K562 (cell line): ENCODE results near the gene CLCA1. TPM values are rescaled to one million over a fixed set of nuclear protein-coding genes. Genes with fewer than 3 reads are reported as not detected.

Experiments
- CTCF ChIP-seq, 3 experiments: IDR thresholded peaks in 2 of 3; conservative IDR thresholded peaks in 1 of 3; 2 replicates each; pipeline ENCODE4 v1.5.1; 2011 to 2012; ENCODE audit warnings: low read length in 3 of 3, mild to moderate bottlenecking in 3 of 3, control low read depth in 2 of 3, improper control_type of control experiment in 1 of 3, inconsistent platforms in 1 of 3, low read depth in 1 of 3, mixed read lengths in 1 of 3, moderate library complexity in 1 of 3; ENCODE audit not compliant: insufficient read depth in 2 of 3
- DEAF1 ChIP-seq: fragments of 450-650 bp; formaldehyde crosslinking; IDR thresholded peaks from 2 replicates; pipeline ENCODE4 v1.4.0; 2020; ENCODE audit warnings: mild to moderate bottlenecking, moderate library complexity
- PHB ChIP-seq: fragments of 250-450 bp; sonication (Bioruptor Pico); IDR thresholded peaks from 2 replicates; pipeline ENCODE4 v1.5.0; 2021
- RB1 ChIP-seq: fragments of 450-650 bp; IDR thresholded peaks from 2 replicates; pipeline ENCODE4 v1.6.1; 2017; ENCODE audit warnings: low read depth, mild to moderate bottlenecking
- SMC3 ChIP-seq: conservative IDR thresholded peaks from 2 replicates; pipeline ENCODE4 v1.6.1; 2011; ENCODE audit warnings: low read depth, low read length, improper control_type of control experiment; ENCODE audit not compliant: insufficient read depth
- SOX6 ChIP-seq: fragments of 450-650 bp; IDR thresholded peaks from 2 replicates; pipeline ENCODE4 v1.6.1; 2014; ENCODE audit warnings: mild to moderate bottlenecking
- TRIM25 ChIP-seq: fragments of 450-650 bp; IDR thresholded peaks from 2 replicates; pipeline ENCODE4 v1.7.0; 2016; ENCODE audit warnings: borderline replicate concordance
- ZNF3 ChIP-seq: fragments of 250-450 bp; sonication (Bioruptor Pico); IDR thresholded peaks from 2 replicates; pipeline ENCODE4 v1.5.0; 2021; ENCODE audit warnings: mild to moderate bottlenecking, moderate library complexity
- polyA plus RNA-seq, 8 experiments: library from polyadenylated mRNA; depleted of rRNA in 4 of 8; stranded (reverse) in 5 of 8; unstranded in 3 of 8; fragments of >200 nt; fragmentation: Nextera tagmentation in 2 of 8; fragmentation: Illumina TruSeq in 1 of 8; extraction: Ambion mirVana in 2 of 8; extraction: Trizol in 1 of 8; gene quantifications; 2 replicates each; pipeline versions ENCODE4 v1.2.1 to v1.2.3, GENCODE V29; 2011 to 2014; ENCODE audit warnings: inconsistent platforms in 1 of 8, missing spikeins in 1 of 8
- total RNA-seq, 7 experiments: library from RNA; depleted of rRNA in 6 of 7; stranded (reverse); fragments of >200 nt in 6 of 7; fragmentation: Illumina TruSeq in 2 of 7; extraction: Trizol in 2 of 7; gene quantifications; 2 replicates each; pipeline versions ENCODE4 v1.2.1 to v1.2.3, GENCODE V29; 2011 to 2021; ENCODE audit warnings: low replicate concordance in 1 of 7
- TF ChIP-seq, protein P1 (sequence below), 2 experiments: fragments of 450-650 bp; formaldehyde crosslinking in 1 of 2; IDR thresholded peaks; 2 replicates each; pipeline versions ENCODE4 v1.4.0 to v1.6.1; 2014 to 2020; ENCODE audit warnings: mild to moderate bottlenecking in 2 of 2, borderline replicate concordance in 1 of 2, low read depth in 1 of 2

CLCA1 gene
- total and polyA plus RNA-seq, 9 of the 15 experiments (the other 6 are each of a cell fraction or from before 2014, with no cell fraction given), result 0.03 to 0.08 (median 0.04) TPM; not detected in 6

DNA sequence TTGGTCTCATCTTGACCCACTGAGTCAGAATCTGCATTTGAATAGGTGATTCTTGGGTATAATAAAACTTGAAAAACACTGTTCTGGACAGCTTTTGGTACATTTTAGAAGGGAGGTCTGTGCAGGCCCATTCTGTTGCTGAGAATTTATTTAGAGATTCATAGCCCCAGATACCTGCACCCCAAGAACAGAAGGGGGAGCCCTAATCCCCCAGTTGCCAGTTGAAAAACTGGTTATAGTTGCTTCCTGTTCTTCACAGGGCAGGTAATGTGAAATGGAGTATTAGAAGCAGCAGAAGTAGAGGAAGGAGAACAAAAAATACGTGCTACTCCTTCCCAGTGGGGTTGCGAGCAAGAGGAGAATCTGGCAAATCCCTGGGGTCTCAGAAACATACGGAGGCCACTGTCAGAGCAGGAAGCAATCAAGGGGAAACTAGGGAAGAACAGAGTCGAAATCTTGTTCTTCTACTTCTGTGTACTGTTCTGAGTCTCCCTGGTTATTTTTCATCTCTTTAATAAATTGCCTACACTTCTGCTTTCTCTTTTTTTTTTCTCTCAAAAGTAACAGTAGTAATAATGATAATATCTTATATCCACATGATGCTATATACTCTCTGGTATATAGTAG, 49.3 kb upstream of the CLCA1 start (continued):
- TF ChIP-seq, protein P1, sequence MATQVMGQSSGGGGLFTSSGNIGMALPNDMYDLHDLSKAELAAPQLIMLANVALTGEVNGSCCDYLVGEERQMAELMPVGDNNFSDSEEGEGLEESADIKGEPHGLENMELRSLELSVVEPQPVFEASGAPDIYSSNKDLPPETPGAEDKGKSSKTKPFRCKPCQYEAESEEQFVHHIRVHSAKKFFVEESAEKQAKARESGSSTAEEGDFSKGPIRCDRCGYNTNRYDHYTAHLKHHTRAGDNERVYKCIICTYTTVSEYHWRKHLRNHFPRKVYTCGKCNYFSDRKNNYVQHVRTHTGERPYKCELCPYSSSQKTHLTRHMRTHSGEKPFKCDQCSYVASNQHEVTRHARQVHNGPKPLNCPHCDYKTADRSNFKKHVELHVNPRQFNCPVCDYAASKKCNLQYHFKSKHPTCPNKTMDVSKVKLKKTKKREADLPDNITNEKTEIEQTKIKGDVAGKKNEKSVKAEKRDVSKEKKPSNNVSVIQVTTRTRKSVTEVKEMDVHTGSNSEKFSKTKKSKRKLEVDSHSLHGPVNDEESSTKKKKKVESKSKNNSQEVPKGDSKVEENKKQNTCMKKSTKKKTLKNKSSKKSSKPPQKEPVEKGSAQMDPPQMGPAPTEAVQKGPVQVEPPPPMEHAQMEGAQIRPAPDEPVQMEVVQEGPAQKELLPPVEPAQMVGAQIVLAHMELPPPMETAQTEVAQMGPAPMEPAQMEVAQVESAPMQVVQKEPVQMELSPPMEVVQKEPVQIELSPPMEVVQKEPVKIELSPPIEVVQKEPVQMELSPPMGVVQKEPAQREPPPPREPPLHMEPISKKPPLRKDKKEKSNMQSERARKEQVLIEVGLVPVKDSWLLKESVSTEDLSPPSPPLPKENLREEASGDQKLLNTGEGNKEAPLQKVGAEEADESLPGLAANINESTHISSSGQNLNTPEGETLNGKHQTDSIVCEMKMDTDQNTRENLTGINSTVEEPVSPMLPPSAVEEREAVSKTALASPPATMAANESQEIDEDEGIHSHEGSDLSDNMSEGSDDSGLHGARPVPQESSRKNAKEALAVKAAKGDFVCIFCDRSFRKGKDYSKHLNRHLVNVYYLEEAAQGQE (IDR thresholded peaks at IDR 0.05; ENCODE audit: borderline replicate concordance), result peak; percentile 80
- TF ChIP-seq, protein P1 (CRISPR knock-in tag; IDR thresholded peaks at IDR 0.05; ENCODE audit: low read depth), result no peak
- peak; percentile 65 for TF ChIP-seq DEAF1 (CRISPR knock-in tag)
- TF ChIP-seq PHB (CRISPR knock-in tag), result no peak
- 0 out of 2 replicates have a peak, but pooled peaks have one; percentile 8 for TF ChIP-seq SOX6
- peak; percentile 69 to 87 (median 86) for TF ChIP-seq CTCF (IDR thresholded peaks at IDR 0.05 in 2 of 3, conservative IDR thresholded peaks at IDR 0.05 in 1 of 3; ENCODE audit: insufficient read depth in 2 of 3, low read depth in 1 of 3, low read length in 3 of 3)
- TF ChIP-seq ZNF3 (CRISPR knock-in tag), result no peak
- TF ChIP-seq RB1, result 0 out of 2 replicates have a peak, but pooled peaks have one; percentile 26
- TF ChIP-seq TRIM25, result no peak
- peak; percentile 72 for TF ChIP-seq SMC3
